Measurements from ENCODE around the gene FAT3.

FAT3 gene

GRCh38 chr11:92227230-92227814 lies 2.7 kb downstream of the FAT3 start:
- peak in 10 of 56 donors; percentile 23 to 67 (median 48) for DNase-seq

DNA sequence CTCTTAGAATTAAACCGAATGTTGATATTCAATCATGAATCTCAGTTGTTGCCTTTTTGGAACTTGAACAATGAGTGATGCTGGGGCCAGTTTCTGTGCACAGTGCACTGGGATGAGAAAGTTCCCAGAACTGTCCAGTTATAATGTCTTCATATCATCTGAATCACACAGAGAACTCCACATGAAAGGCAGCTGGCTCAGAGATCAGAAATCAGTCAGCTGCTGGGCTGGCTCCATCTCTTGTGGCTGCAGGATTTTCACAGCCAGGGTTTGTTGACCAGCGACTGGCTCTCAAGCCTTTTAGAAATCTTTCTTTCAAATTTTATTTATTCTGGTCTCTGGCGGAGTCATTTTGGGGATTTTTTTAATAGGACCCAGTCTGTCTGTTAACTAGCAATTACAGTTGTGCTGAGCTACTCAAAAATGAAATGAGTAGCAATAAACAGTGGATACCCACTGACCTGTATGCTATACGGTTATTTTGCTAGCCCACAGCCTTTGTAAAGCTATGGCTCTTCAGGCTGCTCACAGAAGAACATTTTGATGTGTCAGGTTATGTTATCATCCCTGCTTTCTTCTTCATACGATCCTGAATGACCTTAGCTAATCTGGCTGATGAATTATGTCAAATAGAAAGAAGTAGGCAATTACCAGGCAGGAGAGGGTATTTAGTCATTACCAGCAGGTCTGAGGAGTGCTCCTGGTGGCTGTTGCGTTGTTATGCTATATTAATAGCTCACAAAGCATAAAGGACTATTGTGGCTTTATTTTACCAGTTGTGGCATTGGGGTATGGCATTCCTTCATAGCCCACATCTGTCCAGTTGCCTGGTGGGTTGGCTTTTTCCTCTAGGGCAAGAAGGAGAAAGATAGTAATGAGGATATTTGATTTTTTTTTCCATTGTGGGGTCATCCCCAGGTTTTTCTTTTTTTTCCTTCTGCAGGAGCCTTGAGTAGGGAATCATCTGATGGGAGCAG lies 3.6 kb downstream of the FAT3 start:
- peak in 10 of 56 donors; percentile 6 to 24 (median 11) for DNase-seq

- no peak for DNase-seq
Measured at GRCh38 chr11:92236856-92237255, 12.2 kb downstream of the FAT3 start.

DNA sequence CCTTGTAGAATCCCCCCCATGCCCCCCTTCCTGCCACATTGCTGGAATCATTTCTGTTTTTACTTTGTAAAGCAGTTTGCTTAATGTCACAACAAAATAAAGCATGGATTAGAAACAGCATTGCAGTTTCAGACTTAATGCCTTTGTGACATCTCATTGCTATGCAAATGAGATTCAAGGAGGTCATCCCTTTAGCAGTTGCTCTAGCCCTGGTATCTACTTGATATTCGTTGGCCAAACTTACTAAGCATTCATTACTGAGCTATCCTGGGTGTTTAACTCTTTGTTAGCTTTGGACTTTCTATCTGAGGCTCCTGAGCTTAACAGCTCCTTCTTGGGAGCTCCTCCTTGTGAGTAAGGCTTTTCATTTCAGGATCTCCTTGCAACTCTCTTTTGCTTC lies 16.3 kb downstream of the FAT3 start:
- DNase-seq: no peak

DNA sequence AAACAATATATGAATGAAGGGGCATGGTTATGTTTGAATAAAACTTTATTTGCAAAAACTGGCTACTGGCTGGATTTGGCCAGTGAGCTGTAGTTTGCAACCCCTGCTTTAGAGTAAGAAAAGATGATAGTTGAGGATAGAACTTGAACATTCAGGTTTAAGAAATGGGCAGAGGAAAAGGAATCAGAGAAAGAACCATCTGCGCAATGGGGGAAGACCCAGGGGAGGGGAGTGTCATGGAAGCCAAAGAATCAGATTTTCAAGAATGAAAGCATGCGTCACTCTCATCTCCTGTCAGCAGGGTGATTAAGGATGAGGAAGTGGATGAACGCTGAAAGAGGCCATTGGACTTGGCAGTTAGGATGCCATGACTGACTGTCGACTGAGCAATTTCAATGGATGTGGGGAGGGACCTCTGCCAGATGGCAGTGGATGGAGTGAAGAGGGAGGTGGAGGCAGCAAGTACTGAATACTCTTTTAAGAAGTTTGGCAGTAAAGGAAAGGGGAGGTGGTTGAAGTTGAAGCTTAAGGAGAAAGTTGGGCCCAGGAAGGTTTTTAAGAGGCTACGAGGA lies 21.2 kb downstream of the FAT3 start:
- peak in 20 of 56 donors; percentile 7 to 72 (median 33) for DNase-seq

GRCh38 chr11:92246630-92247029 lies 22.0 kb downstream of the FAT3 start:
- DNase-seq: no peak

DNA sequence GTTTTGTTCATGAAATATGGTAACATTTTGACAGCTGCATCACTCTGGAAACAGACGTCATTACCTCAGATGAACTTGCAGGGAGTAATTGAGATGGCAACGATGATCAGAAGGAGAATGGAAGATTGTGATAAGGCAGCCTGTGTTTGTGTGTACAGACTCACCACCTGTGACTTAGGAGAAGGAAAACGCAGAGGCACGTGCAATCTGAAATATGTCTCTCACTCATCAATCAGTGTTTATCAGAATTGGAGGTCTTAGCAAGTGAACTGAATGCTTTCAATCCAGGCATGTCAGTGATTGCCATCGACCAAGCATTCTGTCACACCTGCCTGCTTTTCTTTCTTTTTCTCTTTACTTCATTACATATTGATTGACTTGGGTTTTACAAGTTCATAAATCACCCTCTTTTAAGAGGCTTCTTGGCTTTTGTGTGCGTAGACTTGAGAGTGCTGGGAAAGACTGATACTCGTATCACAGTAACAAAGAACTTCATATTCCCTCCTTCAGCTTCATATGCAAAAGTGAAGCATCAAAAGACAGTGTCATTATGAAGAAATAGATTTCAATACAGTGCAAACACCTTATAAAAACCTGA lies 24.6 kb downstream of the FAT3 start:
- no peak for DNase-seq

- DNase-seq: no peak
Measured at GRCh38 chr11:92251980-92252379, 27.4 kb downstream of the FAT3 start.

GRCh38 chr11:92253421-92253820 lies 28.8 kb downstream of the FAT3 start:
- DNase-seq: no peak

DNA sequence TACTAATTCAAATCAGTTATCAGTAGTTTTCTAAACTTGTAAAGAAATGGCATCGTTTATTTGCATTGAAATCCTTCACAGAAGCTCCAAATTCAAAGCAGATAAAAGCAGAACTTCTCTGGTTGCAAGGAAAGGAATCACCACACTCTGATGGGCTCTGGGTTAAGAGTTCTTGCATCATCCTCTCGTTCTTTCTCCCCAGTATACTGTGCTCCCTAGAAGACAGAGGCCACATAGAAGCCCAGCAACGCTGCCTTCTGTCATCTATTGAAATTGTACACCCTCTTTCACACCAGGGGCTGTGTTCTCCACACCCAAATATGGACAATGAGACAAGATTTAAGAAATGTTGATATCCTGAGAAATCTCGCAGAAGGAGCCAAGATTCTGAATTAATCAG lies 29.3 kb downstream of the FAT3 start:
- no peak for DNase-seq

DNA sequence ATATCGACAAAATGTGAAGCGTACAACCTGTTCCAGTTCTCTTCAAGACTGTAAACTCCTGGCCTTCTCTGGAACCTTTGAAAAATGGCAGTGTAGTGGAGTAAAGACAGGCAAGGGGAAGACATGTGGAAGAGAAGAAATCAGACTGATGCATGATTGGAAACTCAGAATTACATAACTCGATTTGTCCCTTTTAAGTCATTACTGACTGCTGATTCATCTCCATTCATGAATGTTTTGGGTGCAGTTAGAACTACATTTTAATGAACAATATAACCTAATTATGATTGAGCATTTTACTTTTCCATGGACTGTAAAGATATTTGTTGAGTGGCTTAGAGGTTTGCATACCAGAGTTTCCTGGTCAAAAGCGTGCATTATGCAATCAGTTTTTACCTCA lies 32.9 kb downstream of the FAT3 start:
- no peak for DNase-seq

DNA sequence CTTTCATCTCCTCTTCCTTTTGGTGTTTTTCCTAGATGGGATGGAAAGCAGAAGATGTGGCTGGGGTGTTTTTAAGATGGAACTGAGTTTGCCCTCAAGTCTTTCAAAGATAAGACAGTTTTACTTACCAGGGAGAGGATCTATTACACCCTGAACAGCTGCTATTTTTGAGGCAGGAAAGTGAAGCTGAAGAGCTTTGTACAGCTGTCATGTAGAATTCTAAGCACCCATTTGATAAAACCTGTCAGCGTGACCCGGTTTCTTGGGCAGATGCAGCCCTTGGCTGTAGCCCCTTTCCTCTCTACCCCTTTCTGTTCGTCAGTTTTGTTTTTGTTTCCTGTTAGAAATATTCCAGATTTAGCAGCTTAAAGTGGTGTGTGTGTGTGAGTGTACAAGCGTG lies 35.2 kb downstream of the FAT3 start:
- DNase-seq: no peak

DNA sequence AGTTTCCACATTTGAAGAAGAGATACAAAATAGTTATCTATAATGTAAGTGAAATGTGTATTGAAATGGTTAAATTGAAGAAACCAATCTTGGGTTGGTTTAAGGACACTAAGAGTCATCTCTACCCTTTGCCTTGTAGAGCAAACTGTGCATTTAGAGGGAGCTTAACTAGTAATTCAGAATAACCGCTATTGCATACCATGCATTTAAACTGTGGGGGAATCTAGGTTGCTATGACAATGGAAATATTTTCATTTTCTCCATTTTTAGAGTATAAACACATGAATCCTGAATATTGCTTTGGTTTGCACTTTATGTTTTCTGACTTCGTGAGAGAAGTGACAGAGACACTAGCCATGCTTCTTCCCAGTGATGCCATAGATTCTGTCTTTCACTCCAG lies 39.7 kb downstream of the FAT3 start:
- no peak for DNase-seq

DNA sequence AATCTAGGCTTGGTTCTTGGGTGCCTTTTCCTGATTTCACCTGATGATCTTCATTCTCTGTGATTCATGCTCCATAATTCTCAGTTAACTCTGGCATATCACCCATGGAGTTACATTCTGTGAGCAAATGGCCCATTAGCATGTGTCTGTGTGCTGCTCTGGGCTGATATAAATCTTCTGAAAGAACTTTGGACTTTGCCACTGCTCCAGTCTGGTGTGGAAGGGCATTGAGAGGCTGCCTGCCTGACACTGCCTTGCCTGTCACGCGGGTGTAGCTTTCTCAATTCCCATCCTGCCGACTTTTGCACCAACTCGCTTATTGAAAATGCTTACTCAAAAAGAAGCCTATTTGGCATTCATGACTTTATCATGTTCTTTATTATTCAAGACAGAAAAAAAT lies 42.2 kb downstream of the FAT3 start:
- DNase-seq: no peak

- no peak for DNase-seq
Measured at GRCh38 chr11:92267278-92267677, 42.7 kb downstream of the FAT3 start.

DNA sequence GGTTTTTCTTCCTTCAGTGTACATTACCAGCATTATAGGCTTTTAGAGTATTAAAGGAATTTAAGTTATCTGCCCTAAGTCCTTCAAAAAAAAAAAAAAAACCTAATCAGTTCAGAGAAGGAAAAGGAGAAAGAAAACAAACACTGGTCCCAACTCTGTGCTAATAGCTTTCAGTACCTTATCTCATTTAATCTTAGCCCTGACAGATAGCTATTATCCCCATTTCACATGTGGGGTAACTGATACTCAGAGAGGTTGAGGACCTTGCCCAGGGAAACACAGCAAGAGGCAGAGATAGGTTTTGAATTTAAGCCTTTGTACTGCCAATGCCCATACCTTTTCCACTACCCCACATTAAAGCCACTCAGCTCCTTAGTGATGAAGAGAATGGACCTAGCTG lies 43.4 kb downstream of the FAT3 start:
- no peak for DNase-seq

- no peak for DNase-seq
Measured at GRCh38 chr11:92268546-92268945, 43.9 kb downstream of the FAT3 start.

DNA sequence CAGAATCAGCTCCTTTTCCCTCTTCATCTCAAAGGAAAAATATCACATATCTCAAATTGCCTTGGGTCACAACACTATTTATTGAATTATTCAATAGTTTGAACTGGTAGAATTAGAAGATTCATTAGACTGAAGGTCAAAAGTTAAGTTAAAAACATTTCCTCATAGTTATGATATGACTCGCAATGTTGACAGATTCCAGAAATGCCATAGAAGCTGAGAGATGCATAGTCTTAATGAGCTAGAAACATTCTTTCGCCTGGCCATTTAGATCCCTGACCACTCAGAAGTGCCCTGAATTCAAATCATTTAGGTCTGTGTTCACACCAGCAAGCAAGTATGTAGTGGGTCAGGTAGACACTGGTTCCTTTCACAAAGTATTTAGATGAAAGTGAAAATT lies 44.4 kb downstream of the FAT3 start:
- no peak for DNase-seq

- DNase-seq: no peak
Measured at GRCh38 chr11:92269841-92270240, 45.2 kb downstream of the FAT3 start.

DNA sequence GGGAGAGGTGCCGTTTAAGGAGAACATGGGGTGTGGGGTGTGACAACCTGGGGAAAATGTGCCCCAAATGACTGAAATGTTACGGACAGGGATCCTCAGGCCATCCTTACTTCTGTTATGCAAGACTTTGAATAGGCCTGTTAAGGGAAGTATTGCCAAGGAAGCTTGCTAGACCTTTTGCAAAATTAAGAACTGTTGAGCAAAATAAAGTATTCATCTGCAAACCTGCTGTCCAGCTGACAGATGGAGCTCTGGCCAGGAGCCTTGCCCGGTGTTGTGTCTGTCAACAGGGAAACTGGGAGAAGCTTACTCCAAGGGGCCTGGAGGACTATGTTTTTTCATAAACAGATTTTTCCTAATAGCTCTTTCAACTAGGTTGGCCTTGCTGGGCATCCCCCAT lies 48.0 kb downstream of the FAT3 start:
- no peak for DNase-seq
